ENCODE data around the gene VAV2. TPM values are rescaled to one million over a fixed set of nuclear protein-coding genes. Genes with fewer than 3 reads are reported as not detected.
A peak's percentile ranks its signal among the peaks of the same experiment; 100 is the strongest.

Gene VAV2
- polyA plus RNA-seq, 1 of the 3 experiments (the other 2 are of a cell fraction) = 14.9 TPM

DNA sequence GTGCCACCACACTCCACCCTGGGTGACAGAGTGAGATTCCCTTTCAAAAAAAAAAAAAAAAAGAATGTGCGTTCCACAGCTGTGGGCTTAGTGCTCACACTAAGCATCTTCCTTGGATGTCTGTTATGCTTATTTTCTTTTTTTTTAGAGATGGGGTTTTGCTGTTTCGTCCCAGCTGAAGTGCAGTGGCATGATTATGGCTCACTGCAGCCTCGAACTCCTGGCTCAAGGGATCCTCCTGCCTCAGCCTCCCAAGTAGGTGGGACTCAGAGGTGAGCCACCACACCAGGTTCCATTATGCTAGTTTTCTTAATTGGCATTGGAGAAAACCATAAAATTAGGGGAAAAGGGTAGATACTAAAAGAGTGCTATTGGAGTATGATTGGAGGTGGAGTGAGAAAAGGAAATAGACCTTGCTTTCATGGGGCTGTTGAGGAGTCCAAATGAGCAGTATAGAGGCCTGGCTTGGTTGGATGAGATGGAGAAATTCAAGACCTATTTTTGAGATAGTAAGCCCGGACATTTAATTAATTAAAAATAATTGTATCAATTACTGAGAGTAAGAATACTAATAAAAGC is 32.2 kb upstream of the VAV2 start:
- H3K9ac ChIP-seq = no peak overlapping the region
- H3K27me3 ChIP-seq (ENCODE audit: insufficient read depth) = no peaks in the 10 kb centered on the region
- H2AFZ ChIP-seq (ENCODE audit: low read depth) = peak overlapping the region; percentile 77
- H3K79me2 ChIP-seq (ENCODE audit: insufficient read depth) = peaks cover 6% of the 10 kb centered on the region; the same call in 1 of the 2 replicates
- TF ChIP-seq, protein P1, sequence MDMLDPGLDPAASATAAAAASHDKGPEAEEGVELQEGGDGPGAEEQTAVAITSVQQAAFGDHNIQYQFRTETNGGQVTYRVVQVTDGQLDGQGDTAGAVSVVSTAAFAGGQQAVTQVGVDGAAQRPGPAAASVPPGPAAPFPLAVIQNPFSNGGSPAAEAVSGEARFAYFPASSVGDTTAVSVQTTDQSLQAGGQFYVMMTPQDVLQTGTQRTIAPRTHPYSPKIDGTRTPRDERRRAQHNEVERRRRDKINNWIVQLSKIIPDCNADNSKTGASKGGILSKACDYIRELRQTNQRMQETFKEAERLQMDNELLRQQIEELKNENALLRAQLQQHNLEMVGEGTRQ (IDR thresholded peaks at IDR 0.05; ENCODE audit: borderline replicate concordance, low read depth, low read length) = no peak
- TF ChIP-seq NFIC (IDR thresholded peaks at IDR 0.05; ENCODE audit: borderline replicate concordance) (no peak), TCF12 (IDR thresholded peaks at IDR 0.05) (no peak), TAF1 (IDR thresholded peaks at IDR 0.05; ENCODE audit: borderline replicate concordance, low read depth, low read length) (no peak)
- TF ChIP-seq, protein P2, sequence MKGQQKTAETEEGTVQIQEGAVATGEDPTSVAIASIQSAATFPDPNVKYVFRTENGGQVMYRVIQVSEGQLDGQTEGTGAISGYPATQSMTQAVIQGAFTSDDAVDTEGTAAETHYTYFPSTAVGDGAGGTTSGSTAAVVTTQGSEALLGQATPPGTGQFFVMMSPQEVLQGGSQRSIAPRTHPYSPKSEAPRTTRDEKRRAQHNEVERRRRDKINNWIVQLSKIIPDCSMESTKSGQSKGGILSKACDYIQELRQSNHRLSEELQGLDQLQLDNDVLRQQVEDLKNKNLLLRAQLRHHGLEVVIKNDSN (IDR thresholded peaks at IDR 0.05; ENCODE audit: borderline replicate concordance, low read depth) = no peak
- no peaks in the 10 kb centered on the region for H4K20me1 ChIP-seq (ENCODE audit: insufficient read depth)
- H3K36me3 ChIP-seq (replicated peaks in 1 of 2; ENCODE audit: control insufficient read depth in 1 of 2, insufficient read depth in 2 of 2, low read length in 1 of 2) = peaks cover 6 to 18% of the 10 kb centered on the region in 2 experiments
- no peaks in the 10 kb centered on the region for H3K9me3 ChIP-seq
- H3F3A ChIP-seq (replicated peaks; ENCODE audit: insufficient read depth) = peaks cover 10% of the 10 kb centered on the region
- DNase-seq = peak; percentile 19
- ChIA-PET POLR2A (no interaction called here), CTCF (interaction anchor here (1.0 to 2.1 kb wide), 3 partner anchors 30 to 281 kb away, joined by 3 to 15 read pairs (median 6); no protein-coding TSS in a partner anchor)
- H3K4me3 ChIP-seq (ENCODE audit: low read depth in 2 of 2, low read length in 1 of 2) = peak overlapping the region; percentile 41 to 45; a peak in 3 of 4 replicates
- peaks cover 0 to 12% of the 10 kb centered on the region in 2 experiments; a peak in 1 of 4 replicates for H3K4me1 ChIP-seq (ENCODE audit: control insufficient read depth in 1 of 2, insufficient read depth in 2 of 2, low read depth in 1 of 2, low read length in 1 of 2)
- WGBS (ENCODE audit: low lambda C conversion rate) = 69% methylated on average over 4 of the region's 4 CpGs
- peak overlapping the region; percentile 39 to 50; a peak in 3 of 4 replicates for H3K27ac ChIP-seq (ENCODE audit: low read depth in 2 of 2, low read length in 1 of 2)
- H3K9me2 ChIP-seq = no peaks in the 10 kb centered on the region
- peak overlapping the region; percentile 45; the same call in 1 of the 2 replicates for H3K4me2 ChIP-seq

DNA sequence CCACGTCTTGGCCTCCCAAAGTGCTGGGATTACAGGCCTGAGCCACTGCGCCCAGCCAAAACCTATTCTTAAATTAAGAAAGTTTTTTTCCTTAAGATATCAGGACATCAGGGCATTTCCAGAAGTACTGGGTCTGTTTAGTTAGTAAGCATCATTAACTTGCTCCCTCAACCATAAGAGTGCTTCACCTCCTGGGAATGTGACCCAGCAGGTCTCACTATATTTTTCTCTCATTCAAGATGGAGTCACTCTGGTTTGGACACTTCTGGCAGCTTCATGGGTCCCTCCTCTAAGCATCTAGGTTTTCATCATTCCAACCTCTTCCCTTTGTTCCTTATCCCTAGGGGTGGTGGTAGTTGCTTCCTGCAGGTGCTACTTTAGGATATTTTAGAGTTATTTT is 22.8 kb upstream of the VAV2 start:
- Histone ChIP-seq H3K4me1 (ENCODE audit: control insufficient read depth in 1 of 2, insufficient read depth in 2 of 2, low read depth in 1 of 2, low read length in 1 of 2) (peaks cover 0 to 6% of the 10 kb centered on the region in 2 experiments; a peak in 1 of 4 replicates), H3K36me3 (replicated peaks in 1 of 2; ENCODE audit: control insufficient read depth in 1 of 2, insufficient read depth in 2 of 2, low read length in 1 of 2) (no peaks in the 10 kb centered on the region), H3K9me3 (no peaks in the 10 kb centered on the region), H3K9ac (no peak overlapping the region), H3K79me2 (ENCODE audit: insufficient read depth) (no peaks in the 10 kb centered on the region), H3F3A (replicated peaks; ENCODE audit: insufficient read depth) (no peaks in the 10 kb centered on the region), H3K27me3 (ENCODE audit: insufficient read depth) (no peaks in the 10 kb centered on the region), H3K4me2 (no peak overlapping the region), H3K27ac (ENCODE audit: low read depth in 2 of 2, low read length in 1 of 2) (no peak overlapping the region), H3K9me2 (no peaks in the 10 kb centered on the region), H3K4me3 (ENCODE audit: low read depth in 2 of 2, low read length in 1 of 2) (no peak overlapping the region), H4K20me1 (ENCODE audit: insufficient read depth) (no peaks in the 10 kb centered on the region), H2AFZ (ENCODE audit: low read depth) (no peak overlapping the region)
- WGBS (ENCODE audit: low lambda C conversion rate) = 81% methylated on average over 2 of the region's 2 CpGs
- POLR2A ChIA-PET = no interaction called here
- no peak for TF ChIP-seq RFX5 (IDR thresholded peaks at IDR 0.05; ENCODE audit: low read length)
- no peak for TF ChIP-seq NRF1 (IDR thresholded peaks at IDR 0.05; ENCODE audit: low read depth, low read length)
- no peak for TF ChIP-seq FOXM1 (IDR thresholded peaks at IDR 0.05; ENCODE audit: low read depth)
- TF ChIP-seq RCOR1 (IDR thresholded peaks at IDR 0.05; ENCODE audit: low read length) = no peak
- TF ChIP-seq RAD21 (IDR thresholded peaks at IDR 0.05; ENCODE audit: low read length) = no peak
- no peak for TF ChIP-seq GABPA (IDR thresholded peaks at IDR 0.05; ENCODE audit: low read depth)
- TF ChIP-seq GATA2 (CRISPR knock-in tag; IDR thresholded peaks at IDR 0.05) = no peak
- no peak for TF ChIP-seq NFIC (IDR thresholded peaks at IDR 0.05; ENCODE audit: borderline replicate concordance)
- TF ChIP-seq CHD2 (IDR thresholded peaks at IDR 0.05; ENCODE audit: low read length, partially characterized antibody) = no peak
- TF ChIP-seq TEAD4 (IDR thresholded peaks at IDR 0.05; ENCODE audit: borderline replicate concordance, insufficient read depth) = no peak
- TF ChIP-seq POLR2AphosphoS5 (IDR thresholded peaks at IDR 0.05; ENCODE audit: low read depth, low read length) = no peak
- no peak for TF ChIP-seq ELF1 (IDR thresholded peaks at IDR 0.05)
- TF ChIP-seq, protein P1 (IDR thresholded peaks at IDR 0.05; ENCODE audit: borderline replicate concordance, low read depth, low read length) = no peak
- TF ChIP-seq MXI1 (IDR thresholded peaks at IDR 0.05; ENCODE audit: low read depth, low read length) = no peak
- TF ChIP-seq EZH2phosphoT487 (IDR thresholded peaks at IDR 0.05; ENCODE audit: borderline replicate concordance, low read depth) = no peak
- CTCF ChIA-PET = interaction anchor here (0.8 to 1.5 kb wide), 3 partner anchors 232 to 272 kb away, joined by 3 read pairs; no protein-coding TSS in a partner anchor
- no peak for DNase-seq

All from SK-N-SH (cell line).